ENCODE data around the gene NRXN3. TPM values are rescaled to one million over a fixed set of nuclear protein-coding genes. Genes with fewer than 3 reads are reported as not detected.

Gene NRXN3
- total and polyA plus RNA-seq, 4 donors: 21.9 to 73.4 (median 65.7) TPM

DNA sequence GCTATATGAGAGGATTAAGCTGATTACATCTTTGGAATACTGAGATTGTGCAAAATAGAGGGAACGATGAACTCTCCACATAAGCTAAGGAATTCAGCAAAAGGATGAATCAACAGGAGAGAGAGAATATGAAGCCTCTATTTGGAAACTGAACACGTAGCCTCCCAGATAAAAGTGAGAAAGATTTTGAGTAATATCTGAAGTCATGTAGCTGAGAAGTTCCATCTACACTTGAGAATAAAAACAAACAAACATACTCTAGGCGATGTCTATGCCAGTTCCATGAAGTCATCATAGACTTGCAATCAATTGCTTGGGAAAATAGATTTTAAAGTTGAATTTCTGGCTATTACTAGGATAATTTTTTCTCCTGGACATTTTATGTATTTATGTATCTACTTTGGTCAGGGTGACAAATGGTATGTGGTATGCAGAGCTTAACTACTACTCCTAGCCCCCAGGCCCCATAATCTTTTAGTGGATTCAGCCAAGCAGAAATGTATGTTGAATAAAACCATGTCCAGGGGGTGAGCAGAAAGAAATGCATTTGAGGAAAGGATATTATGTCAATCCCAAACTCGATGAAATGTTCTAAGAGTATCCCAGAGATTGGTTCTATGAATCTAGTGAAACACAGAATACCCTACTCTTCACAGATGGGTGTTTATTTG, 1413.7 kb downstream of the NRXN3 start:
- WGBS (ENCODE audit: insufficient coverage): 100% methylated on average over 1 of the region's 4 CpGs
- Histone ChIP-seq H3K4me3 (ENCODE audit: low read depth, low read length) (no peak overlapping the region), H3K9me3 (ENCODE audit: control insufficient read depth, insufficient read depth, low read length) (no peaks in the 10 kb centered on the region), H3K4me1 (ENCODE audit: control insufficient read depth, insufficient read depth, low read length) (no peaks in the 10 kb centered on the region), H3K27me3 (ENCODE audit: control insufficient read depth, insufficient read depth, low read length) (no peaks in the 10 kb centered on the region), H3K27ac (ENCODE audit: low read depth, low read length) (no peak overlapping the region), H3K36me3 (ENCODE audit: control insufficient read depth, insufficient read depth, low read length) (no peaks in the 10 kb centered on the region)
- DNase-seq (ENCODE audit: low read depth in 4 of 6, low spot score in 6 of 6): no peak

GRCh38 chr14:79584679-79585078, 1414.5 kb downstream of the NRXN3 start:
- Histone ChIP-seq H3K4me1 (ENCODE audit: control insufficient read depth, insufficient read depth, low read length) (no peaks in the 10 kb centered on the region), H3K27ac (ENCODE audit: low read depth, low read length) (no peak overlapping the region), H3K27me3 (ENCODE audit: control insufficient read depth, insufficient read depth, low read length) (no peaks in the 10 kb centered on the region), H3K9me3 (ENCODE audit: control insufficient read depth, insufficient read depth, low read length) (no peaks in the 10 kb centered on the region), H3K36me3 (ENCODE audit: control insufficient read depth, insufficient read depth, low read length) (no peaks in the 10 kb centered on the region), H3K4me3 (ENCODE audit: low read depth, low read length) (no peak overlapping the region)
- 100% methylated on average over 1 of the region's 2 CpGs for WGBS (ENCODE audit: insufficient coverage)
- DNase-seq (ENCODE audit: low read depth in 4 of 6, low spot score in 6 of 6): no peak

DNA sequence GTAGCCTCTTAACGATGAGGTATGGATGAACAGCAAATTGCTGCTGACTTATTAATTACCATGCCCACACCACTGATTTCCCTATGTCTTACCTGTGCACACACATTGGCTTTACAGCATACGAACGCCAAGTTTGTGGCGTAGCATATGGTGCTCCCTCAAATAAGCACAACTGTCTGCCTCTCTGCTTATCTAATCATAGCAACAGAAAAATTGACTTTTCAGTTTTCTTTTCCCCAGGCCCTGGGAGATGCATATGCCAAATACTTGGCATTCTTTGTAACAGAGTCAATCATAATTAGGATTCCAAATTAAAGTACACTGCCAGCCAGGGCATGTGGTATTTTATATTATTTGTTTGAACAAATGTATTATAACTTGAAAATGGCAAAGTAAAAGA, 1415.7 kb downstream of the NRXN3 start:
- Histone ChIP-seq H3K27ac (ENCODE audit: low read depth, low read length) (no peak overlapping the region), H3K4me1 (ENCODE audit: control insufficient read depth, insufficient read depth, low read length) (no peaks in the 10 kb centered on the region), H3K4me3 (ENCODE audit: low read depth, low read length) (no peak overlapping the region), H3K27me3 (ENCODE audit: control insufficient read depth, insufficient read depth, low read length) (no peaks in the 10 kb centered on the region), H3K9me3 (ENCODE audit: control insufficient read depth, insufficient read depth, low read length) (peaks cover 3% of the 10 kb centered on the region), H3K36me3 (ENCODE audit: control insufficient read depth, insufficient read depth, low read length) (no peaks in the 10 kb centered on the region)
- WGBS (ENCODE audit: insufficient coverage): 94% methylated on average over 4 of the region's 4 CpGs
- peak in 1 of 6 donors; percentile 43 for DNase-seq (ENCODE audit: low read depth in 4 of 6, low spot score in 6 of 6)

- Histone ChIP-seq H3K4me1 (ENCODE audit: control insufficient read depth, insufficient read depth, low read length) (no peaks in the 10 kb centered on the region), H3K27ac (ENCODE audit: low read depth, low read length) (no peak overlapping the region)
- WGBS (ENCODE audit: insufficient coverage): 97% methylated on average over 5 of the region's 5 CpGs
Observed at GRCh38 chr14:79586416-79586815, 1416.2 kb downstream of the NRXN3 start.

DNA sequence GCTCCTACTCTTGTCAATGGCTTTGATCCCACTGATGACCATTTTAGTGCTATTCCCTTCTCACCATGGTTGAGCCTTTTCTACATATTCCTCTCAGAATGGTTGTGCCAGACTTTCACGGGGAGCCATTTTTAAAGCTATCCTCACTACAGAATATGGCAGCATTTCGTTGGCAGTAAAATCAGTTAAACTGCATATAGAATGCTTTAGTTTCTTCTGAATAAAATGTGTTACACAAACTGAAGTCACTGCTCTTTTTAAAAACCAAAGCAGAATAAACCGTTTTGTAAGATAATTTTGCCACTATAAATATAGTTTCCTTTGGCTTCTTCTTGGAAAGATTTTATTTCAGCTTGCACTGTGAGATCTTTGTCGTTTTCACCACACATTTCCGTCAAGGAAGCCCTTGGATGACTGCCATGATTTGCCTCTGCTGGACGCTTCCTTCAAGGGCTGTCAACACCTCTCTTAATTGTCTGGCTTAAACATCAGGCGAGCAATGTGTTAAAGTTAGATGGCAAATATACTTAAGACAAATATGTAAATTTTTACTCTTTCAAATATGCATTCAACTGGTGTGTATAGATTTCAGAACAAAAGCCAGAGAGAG, 1416.9 kb downstream of the NRXN3 start:
- 65% methylated on average over 2 of the region's 7 CpGs for WGBS (ENCODE audit: insufficient coverage)
- Histone ChIP-seq H3K4me1 (ENCODE audit: control insufficient read depth, insufficient read depth, low read length) (no peaks in the 10 kb centered on the region), H3K27ac (ENCODE audit: low read depth, low read length) (no peak overlapping the region), H3K36me3 (ENCODE audit: control insufficient read depth, insufficient read depth, low read length) (no peaks in the 10 kb centered on the region), H3K9me3 (ENCODE audit: control insufficient read depth, insufficient read depth, low read length) (peaks cover 3% of the 10 kb centered on the region), H3K27me3 (ENCODE audit: control insufficient read depth, insufficient read depth, low read length) (no peaks in the 10 kb centered on the region), H3K4me3 (ENCODE audit: low read depth, low read length) (no peak overlapping the region)
- DNase-seq (ENCODE audit: low read depth in 4 of 6, low spot score in 6 of 6): peak in 1 of 6 donors; percentile 93

More at GRCh38 chr14:79586416-79586815, 1416.2 kb downstream of the NRXN3 start:
- Histone ChIP-seq H3K27me3 (ENCODE audit: control insufficient read depth, insufficient read depth, low read length) (no peaks in the 10 kb centered on the region), H3K36me3 (ENCODE audit: control insufficient read depth, insufficient read depth, low read length) (no peaks in the 10 kb centered on the region), H3K4me3 (ENCODE audit: low read depth, low read length) (no peak overlapping the region), H3K9me3 (ENCODE audit: control insufficient read depth, insufficient read depth, low read length) (peaks cover 3% of the 10 kb centered on the region)
- DNase-seq (ENCODE audit: low read depth in 4 of 6, low spot score in 6 of 6): no peak

GRCh38 chr14:79587875-79588274, 1417.7 kb downstream of the NRXN3 start:
- Histone ChIP-seq H3K4me1 (ENCODE audit: control insufficient read depth, insufficient read depth, low read length) (no peaks in the 10 kb centered on the region), H3K36me3 (ENCODE audit: control insufficient read depth, insufficient read depth, low read length) (no peaks in the 10 kb centered on the region), H3K27me3 (ENCODE audit: control insufficient read depth, insufficient read depth, low read length) (no peaks in the 10 kb centered on the region), H3K9me3 (ENCODE audit: control insufficient read depth, insufficient read depth, low read length) (peaks cover 3% of the 10 kb centered on the region), H3K4me3 (ENCODE audit: low read depth, low read length) (no peak overlapping the region), H3K27ac (ENCODE audit: low read depth, low read length) (no peak overlapping the region)
- WGBS (ENCODE audit: insufficient coverage): no CpG with 5 or more reads among the region's 1 CpG
- DNase-seq (ENCODE audit: low read depth in 4 of 6, low spot score in 6 of 6): no peak

DNA sequence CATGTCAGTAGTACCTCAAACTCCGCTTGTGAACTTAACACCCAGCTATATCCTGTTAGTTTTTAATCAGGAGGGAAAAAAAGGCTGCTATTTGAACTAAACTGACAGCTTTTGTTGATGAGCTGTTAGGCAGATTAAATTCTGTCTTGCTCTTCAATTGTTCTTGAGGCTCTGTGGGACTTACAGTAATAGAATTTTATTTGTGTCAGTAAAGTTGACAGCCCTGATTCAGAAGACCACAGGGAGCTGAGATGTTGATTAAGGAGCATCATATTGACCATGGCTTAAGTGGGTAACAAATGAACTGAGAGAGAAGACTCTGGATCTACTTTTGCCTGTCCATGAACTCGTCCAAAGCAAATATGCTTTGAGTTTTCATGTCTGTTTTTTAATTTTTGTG, 1418.2 kb downstream of the NRXN3 start:
- no CpG with 5 or more reads among the region's 2 CpGs for WGBS (ENCODE audit: insufficient coverage)
- Histone ChIP-seq H3K4me3 (ENCODE audit: low read depth, low read length) (no peak overlapping the region), H3K4me1 (ENCODE audit: control insufficient read depth, insufficient read depth, low read length) (no peaks in the 10 kb centered on the region), H3K9me3 (ENCODE audit: control insufficient read depth, insufficient read depth, low read length) (peaks cover 3% of the 10 kb centered on the region), H3K36me3 (ENCODE audit: control insufficient read depth, insufficient read depth, low read length) (no peaks in the 10 kb centered on the region), H3K27ac (ENCODE audit: low read depth, low read length) (no peak overlapping the region), H3K27me3 (ENCODE audit: control insufficient read depth, insufficient read depth, low read length) (no peaks in the 10 kb centered on the region)
- DNase-seq (ENCODE audit: low read depth in 4 of 6, low spot score in 6 of 6): no peak

- no peak overlapping the region for H3K27ac ChIP-seq (ENCODE audit: low read depth, low read length)
- H3K36me3 ChIP-seq (ENCODE audit: control insufficient read depth, insufficient read depth, low read length): no peaks in the 10 kb centered on the region
- no peaks in the 10 kb centered on the region for H3K27me3 ChIP-seq (ENCODE audit: control insufficient read depth, insufficient read depth, low read length)
- no peak overlapping the region for H3K4me3 ChIP-seq (ENCODE audit: low read depth, low read length)
- no peaks in the 10 kb centered on the region for H3K4me1 ChIP-seq (ENCODE audit: control insufficient read depth, insufficient read depth, low read length)
- no peak for DNase-seq (ENCODE audit: low read depth in 4 of 6, low spot score in 6 of 6)
- no peaks in the 10 kb centered on the region for H3K9me3 ChIP-seq (ENCODE audit: control insufficient read depth, insufficient read depth, low read length)
- 83% methylated on average over 3 of the region's 4 CpGs for WGBS (ENCODE audit: insufficient coverage)
Observed at GRCh38 chr14:79596551-79596950, 1426.4 kb downstream of the NRXN3 start.

- H3K4me1 ChIP-seq (ENCODE audit: control insufficient read depth, insufficient read depth, low read length): no peaks in the 10 kb centered on the region
- no peak for DNase-seq (ENCODE audit: low read depth in 4 of 6, low spot score in 6 of 6)
- no CpG with 5 or more reads among the region's 4 CpGs for WGBS (ENCODE audit: insufficient coverage)
Observed at GRCh38 chr14:79597566-79597965, 1427.4 kb downstream of the NRXN3 start.

DNA sequence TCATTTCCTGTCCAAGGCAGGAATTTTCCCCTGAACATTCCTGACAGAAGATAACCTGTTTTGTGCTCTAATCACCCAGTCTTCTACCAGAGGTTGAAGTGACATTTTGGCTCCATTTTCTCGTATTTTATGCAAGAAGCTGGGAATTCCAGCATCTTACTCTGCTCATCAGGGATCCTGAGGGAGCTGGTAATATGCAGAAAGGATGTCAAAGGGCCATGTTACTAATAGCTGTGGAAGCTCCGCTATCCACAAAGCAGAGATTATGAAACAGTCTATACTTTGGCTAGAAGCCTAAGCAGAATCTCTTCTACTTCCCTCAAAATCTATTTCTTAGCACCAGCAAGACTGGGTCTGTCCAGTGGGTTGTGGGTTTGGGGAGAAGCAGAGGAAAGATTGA, 1428.2 kb downstream of the NRXN3 start:
- Histone ChIP-seq H3K4me3 (ENCODE audit: low read depth, low read length) (no peak overlapping the region), H3K27ac (ENCODE audit: low read depth, low read length) (no peak overlapping the region), H3K36me3 (ENCODE audit: control insufficient read depth, insufficient read depth, low read length) (no peaks in the 10 kb centered on the region), H3K27me3 (ENCODE audit: control insufficient read depth, insufficient read depth, low read length) (no peaks in the 10 kb centered on the region), H3K4me1 (ENCODE audit: control insufficient read depth, insufficient read depth, low read length) (no peaks in the 10 kb centered on the region), H3K9me3 (ENCODE audit: control insufficient read depth, insufficient read depth, low read length) (no peaks in the 10 kb centered on the region)
- 100% methylated on average over 1 of the region's 2 CpGs for WGBS (ENCODE audit: insufficient coverage)
- no peak for DNase-seq (ENCODE audit: low read depth in 4 of 6, low spot score in 6 of 6)

More at GRCh38 chr14:79597566-79597965, 1427.4 kb downstream of the NRXN3 start:
- no peak overlapping the region for H3K27ac ChIP-seq (ENCODE audit: low read depth, low read length)
- H3K4me3 ChIP-seq (ENCODE audit: low read depth, low read length): no peak overlapping the region
- H3K36me3 ChIP-seq (ENCODE audit: control insufficient read depth, insufficient read depth, low read length): no peaks in the 10 kb centered on the region
- H3K9me3 ChIP-seq (ENCODE audit: control insufficient read depth, insufficient read depth, low read length): no peaks in the 10 kb centered on the region
- H3K27me3 ChIP-seq (ENCODE audit: control insufficient read depth, insufficient read depth, low read length): no peaks in the 10 kb centered on the region
